ENCODE measurements around the gene APBA1.

Gene APBA1

GRCh38 chr9:69572611-69573010 is 99.6 kb downstream of the APBA1 start:
- no peaks in the 10 kb centered on the region for H3K79me2 ChIP-seq (ENCODE audit: control insufficient read depth, low read length)
- TF ChIP-seq EZH2phosphoT487 (IDR thresholded peaks at IDR 0.05; ENCODE audit: borderline replicate concordance, low read length) (no peak), CTCF (IDR thresholded peaks at IDR 0.05; ENCODE audit: low read depth, low read length, poor library complexity, severe bottlenecking) (no peak)
- no peaks in the 10 kb centered on the region for H3K9me2 ChIP-seq (replicated peaks; ENCODE audit: control insufficient read depth, low read length)
- H3K4me2 ChIP-seq (ENCODE audit: low read length) = no peak overlapping the region
- no peaks in the 10 kb centered on the region for H3K4me1 ChIP-seq (ENCODE audit: control insufficient read depth, low read length)
- H4K20me1 ChIP-seq (ENCODE audit: control insufficient read depth, insufficient read depth, low read depth, low read length) = no peaks in the 10 kb centered on the region
- H3K27ac ChIP-seq (ENCODE audit: low read depth, low read length) = no peak overlapping the region
- H3K27me3 ChIP-seq (ENCODE audit: control insufficient read depth, low read length) = no peaks in the 10 kb centered on the region; the same call in 1 of the 2 replicates
- H3F3A ChIP-seq (ENCODE audit: control insufficient read depth, insufficient read depth) = no peaks in the 10 kb centered on the region
- no peaks in the 10 kb centered on the region for H3K36me3 ChIP-seq (ENCODE audit: control insufficient read depth, low read length)
- no peak overlapping the region for H3K4me3 ChIP-seq (ENCODE audit: low read length)
- H3K9me3 ChIP-seq (ENCODE audit: control insufficient read depth, insufficient read depth, low read length) = no peaks in the 10 kb centered on the region

DNA sequence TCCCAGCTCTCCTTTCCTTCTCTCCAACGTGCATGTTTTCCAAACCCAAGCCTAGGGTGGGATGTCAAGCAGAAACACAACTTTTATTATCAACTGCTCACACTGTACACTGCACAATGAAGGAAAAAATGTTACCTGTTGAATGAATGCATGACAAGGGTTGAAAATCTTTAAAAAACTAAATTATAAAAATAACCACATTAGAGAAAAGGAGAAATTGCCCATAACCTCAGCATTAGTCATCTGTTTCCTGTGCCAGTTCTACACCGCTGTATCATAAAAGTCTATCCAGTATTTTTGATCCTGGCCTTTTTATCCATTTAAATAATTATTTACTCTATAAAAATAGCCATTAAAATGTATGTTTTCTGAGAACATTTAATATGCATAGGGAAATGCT is 101.1 kb downstream of the APBA1 start:
- Histone ChIP-seq H3F3A (ENCODE audit: control insufficient read depth, insufficient read depth) (no peaks in the 10 kb centered on the region), H3K4me3 (ENCODE audit: low read length) (no peak overlapping the region), H4K20me1 (ENCODE audit: control insufficient read depth, insufficient read depth, low read depth, low read length) (no peaks in the 10 kb centered on the region), H3K27me3 (ENCODE audit: control insufficient read depth, low read length) (no peaks in the 10 kb centered on the region; the same call in 1 of the 2 replicates), H3K36me3 (ENCODE audit: control insufficient read depth, low read length) (no peaks in the 10 kb centered on the region), H3K27ac (ENCODE audit: low read depth, low read length) (no peak overlapping the region), H3K4me1 (ENCODE audit: control insufficient read depth, low read length) (no peaks in the 10 kb centered on the region), H3K4me2 (ENCODE audit: low read length) (no peak overlapping the region), H3K9me2 (replicated peaks; ENCODE audit: control insufficient read depth, low read length) (no peaks in the 10 kb centered on the region), H3K9me3 (ENCODE audit: control insufficient read depth, insufficient read depth, low read length) (no peaks in the 10 kb centered on the region), H3K79me2 (ENCODE audit: control insufficient read depth, low read length) (no peaks in the 10 kb centered on the region)
- no peak for TF ChIP-seq CTCF (IDR thresholded peaks at IDR 0.05; ENCODE audit: low read depth, low read length, poor library complexity, severe bottlenecking)
- TF ChIP-seq EZH2phosphoT487 (IDR thresholded peaks at IDR 0.05; ENCODE audit: borderline replicate concordance, low read length) = no peak

GRCh38 chr9:69569738-69570451 is 102.3 kb downstream of the APBA1 start:
- Histone ChIP-seq H3K27me3 (ENCODE audit: control insufficient read depth, low read length) (no peaks in the 10 kb centered on the region; the same call in 1 of the 2 replicates), H3K79me2 (ENCODE audit: control insufficient read depth, low read length) (no peaks in the 10 kb centered on the region), H3K4me1 (ENCODE audit: control insufficient read depth, low read length) (no peaks in the 10 kb centered on the region), H3K9me2 (replicated peaks; ENCODE audit: control insufficient read depth, low read length) (no peaks in the 10 kb centered on the region), H3K36me3 (ENCODE audit: control insufficient read depth, low read length) (no peaks in the 10 kb centered on the region), H3K9me3 (ENCODE audit: control insufficient read depth, insufficient read depth, low read length) (no peaks in the 10 kb centered on the region), H3K4me2 (ENCODE audit: low read length) (no peak overlapping the region), H3K4me3 (ENCODE audit: low read length) (no peak overlapping the region), H4K20me1 (ENCODE audit: control insufficient read depth, insufficient read depth, low read depth, low read length) (no peaks in the 10 kb centered on the region), H3F3A (ENCODE audit: control insufficient read depth, insufficient read depth) (no peaks in the 10 kb centered on the region), H3K27ac (ENCODE audit: low read depth, low read length) (no peak overlapping the region)
- TF ChIP-seq EZH2phosphoT487 (IDR thresholded peaks at IDR 0.05; ENCODE audit: borderline replicate concordance, low read length) (no peak), CTCF (IDR thresholded peaks at IDR 0.05; ENCODE audit: low read depth, low read length, poor library complexity, severe bottlenecking) (no peak)
